ENCODE results near the gene SNRNP200. TPM values are rescaled to one million over a fixed set of nuclear protein-coding genes. Genes with fewer than 3 reads are reported as not detected.

Gene SNRNP200
- polyA plus RNA-seq (2012; ENCODE audit: low read depth, missing spikeins): 92.6 TPM

GRCh38 chr2:96305091-96305978 lies at the start of gene SNRNP200:
TSS of gene SNRNP200 (minus strand) at chr2:96305546. CDS start at chr2:96305437, 109 bp downstream.
- peak; percentile 72 for DNase-seq (ENCODE audit: insufficient read length, low spot score)
- FAIRE-seq: peak; percentile 92
- peak; percentile 89 for TF ChIP-seq POLR2AphosphoS5 (IDR thresholded peaks at IDR 0.05; ENCODE audit: low read depth, low read length)
- no peak for TF ChIP-seq SPI1 (IDR thresholded peaks at IDR 0.05; ENCODE audit: low read depth, low read length)
- peak; percentile 55; the same call in 1 of the 2 replicates for TF ChIP-seq TAF1 (IDR thresholded peaks at IDR 0.05; ENCODE audit: low read depth, low read length)
- TF ChIP-seq PAX5 (IDR thresholded peaks at IDR 0.05; ENCODE audit: insufficient read depth, low read length, severe bottlenecking): peak; percentile 42
- peak; percentile 68 for TF ChIP-seq POLR2A (IDR thresholded peaks at IDR 0.05; ENCODE audit: low read depth, low read length)
- no peak; the same call in 1 of the 2 replicates for TF ChIP-seq POU2F2 (IDR thresholded peaks at IDR 0.05; ENCODE audit: low read depth, low read length)

- FAIRE-seq: no peak
- TF ChIP-seq POLR2AphosphoS5 (IDR thresholded peaks at IDR 0.05; ENCODE audit: low read depth, low read length): no peak
- TF ChIP-seq TAF1 (IDR thresholded peaks at IDR 0.05; ENCODE audit: low read depth, low read length): no peak
- no peak for TF ChIP-seq PAX5 (IDR thresholded peaks at IDR 0.05; ENCODE audit: insufficient read depth, low read length, severe bottlenecking)
- no peak for TF ChIP-seq SPI1 (IDR thresholded peaks at IDR 0.05; ENCODE audit: low read depth, low read length)
- no peak for TF ChIP-seq POU2F2 (IDR thresholded peaks at IDR 0.05; ENCODE audit: low read depth, low read length)
- TF ChIP-seq POLR2A (IDR thresholded peaks at IDR 0.05; ENCODE audit: low read depth, low read length): no peak
Measured at GRCh38 chr2:96354492-96354891, 49.1 kb upstream of the SNRNP200 start.

GRCh38 chr2:96353606-96354101 lies 48.3 kb upstream of the SNRNP200 start:
- TF ChIP-seq POU2F2 (IDR thresholded peaks at IDR 0.05; ENCODE audit: low read depth, low read length) (no peak), POLR2AphosphoS5 (IDR thresholded peaks at IDR 0.05; ENCODE audit: low read depth, low read length) (no peak), PAX5 (IDR thresholded peaks at IDR 0.05; ENCODE audit: insufficient read depth, low read length, severe bottlenecking) (no peak), SPI1 (IDR thresholded peaks at IDR 0.05; ENCODE audit: low read depth, low read length) (no peak), TAF1 (IDR thresholded peaks at IDR 0.05; ENCODE audit: low read depth, low read length) (no peak), POLR2A (IDR thresholded peaks at IDR 0.05; ENCODE audit: low read depth, low read length) (no peak)
- FAIRE-seq (no peak), DNase-seq (ENCODE audit: insufficient read length, low spot score) (no peak)

More at GRCh38 chr2:96354492-96354891, 49.1 kb upstream of the SNRNP200 start:
- no peak for DNase-seq (ENCODE audit: insufficient read length, low spot score)

GRCh38 chr2:96353032-96353561 lies 47.8 kb upstream of the SNRNP200 start:
- no peak for TF ChIP-seq TAF1 (IDR thresholded peaks at IDR 0.05; ENCODE audit: low read depth, low read length)
- FAIRE-seq (no peak), DNase-seq (ENCODE audit: insufficient read length, low spot score) (no peak)

GRCh38 chr2:96347395-96347794 lies 42.0 kb upstream of the SNRNP200 start:
- no peak for DNase-seq (ENCODE audit: insufficient read length, low spot score)
- no peak for TF ChIP-seq SPI1 (IDR thresholded peaks at IDR 0.05; ENCODE audit: low read depth, low read length)
- FAIRE-seq: no peak

GRCh38 chr2:96345868-96346462 lies 40.6 kb upstream of the SNRNP200 start:
- TF ChIP-seq POU2F2 (IDR thresholded peaks at IDR 0.05; ENCODE audit: low read depth, low read length) (no peak), PAX5 (IDR thresholded peaks at IDR 0.05; ENCODE audit: insufficient read depth, low read length, severe bottlenecking) (no peak), POLR2A (IDR thresholded peaks at IDR 0.05; ENCODE audit: low read depth, low read length) (no peak), SPI1 (IDR thresholded peaks at IDR 0.05; ENCODE audit: low read depth, low read length) (no peak), TAF1 (IDR thresholded peaks at IDR 0.05; ENCODE audit: low read depth, low read length) (no peak), POLR2AphosphoS5 (IDR thresholded peaks at IDR 0.05; ENCODE audit: low read depth, low read length) (no peak)
- DNase-seq (ENCODE audit: insufficient read length, low spot score) (no peak), FAIRE-seq (no peak)

- FAIRE-seq (no peak), DNase-seq (ENCODE audit: insufficient read length, low spot score) (no peak)
- TF ChIP-seq TAF1 (IDR thresholded peaks at IDR 0.05; ENCODE audit: low read depth, low read length) (no peak), POU2F2 (IDR thresholded peaks at IDR 0.05; ENCODE audit: low read depth, low read length) (no peak)
Measured at GRCh38 chr2:96345438-96345837, 40.1 kb upstream of the SNRNP200 start.

- FAIRE-seq: no peak
- DNase-seq (ENCODE audit: insufficient read length, low spot score): no peak
Measured at GRCh38 chr2:96344011-96344410, 38.7 kb upstream of the SNRNP200 start.

GRCh38 chr2:96342085-96342484 lies 36.7 kb upstream of the SNRNP200 start:
- TF ChIP-seq POU2F2 (IDR thresholded peaks at IDR 0.05; ENCODE audit: low read depth, low read length) (no peak), POLR2AphosphoS5 (IDR thresholded peaks at IDR 0.05; ENCODE audit: low read depth, low read length) (no peak), PAX5 (IDR thresholded peaks at IDR 0.05; ENCODE audit: insufficient read depth, low read length, severe bottlenecking) (no peak), POLR2A (IDR thresholded peaks at IDR 0.05; ENCODE audit: low read depth, low read length) (no peak), SPI1 (IDR thresholded peaks at IDR 0.05; ENCODE audit: low read depth, low read length) (no peak), TAF1 (IDR thresholded peaks at IDR 0.05; ENCODE audit: low read depth, low read length) (no peak)
- DNase-seq (ENCODE audit: insufficient read length, low spot score) (no peak), FAIRE-seq (no peak)

More at GRCh38 chr2:96344011-96344410, 38.7 kb upstream of the SNRNP200 start:
- no peak for TF ChIP-seq TAF1 (IDR thresholded peaks at IDR 0.05; ENCODE audit: low read depth, low read length)
- no peak for TF ChIP-seq POLR2AphosphoS5 (IDR thresholded peaks at IDR 0.05; ENCODE audit: low read depth, low read length)
- no peak for TF ChIP-seq POU2F2 (IDR thresholded peaks at IDR 0.05; ENCODE audit: low read depth, low read length)
- TF ChIP-seq SPI1 (IDR thresholded peaks at IDR 0.05; ENCODE audit: low read depth, low read length): no peak
- TF ChIP-seq POLR2A (IDR thresholded peaks at IDR 0.05; ENCODE audit: low read depth, low read length): no peak
- TF ChIP-seq PAX5 (IDR thresholded peaks at IDR 0.05; ENCODE audit: insufficient read depth, low read length, severe bottlenecking): no peak

All from GM12891 (cell line).